A673 (cell line): ENCODE data around the gene ZNF418.

Experiments used
- CTCF ChIP-seq: fragments of 300-800, 200-600 bp; sonication (generic); conservative IDR thresholded peaks from 2 replicates; pipeline ENCODE4 v1.5.1; 2017; ENCODE audit warnings: low read depth, mild to moderate bottlenecking, antibody characterized with exemption, low read length, moderate library complexity, mixed read lengths
- EZH2 ChIP-seq: fragments of 200-600 bp; sonication (generic); IDR thresholded peaks from 2 replicates; pipeline ENCODE4 v1.6.1; 2017; ENCODE audit warnings: borderline replicate concordance, low read depth, mild to moderate bottlenecking, mixed read lengths, antibody characterized with exemption, low read length; ENCODE audit not compliant: poor library complexity, severe bottlenecking

GRCh38 chr19:57941593-57941992 lies 6.4 kb upstream of the ZNF418 start:
- TF ChIP-seq EZH2 = no peak
- TF ChIP-seq CTCF = no peak
